ENCODE results near the gene ARHGAP8. TPM values are rescaled to one million over a fixed set of nuclear protein-coding genes. Genes with fewer than 3 reads are reported as not detected.

Gene ARHGAP8
- polyA plus RNA-seq, 1 donor from 2014 or later = 3.0 TPM

GRCh38 chr22:44884968-44885805, 132.8 kb downstream of the ARHGAP8 start:
- H3K79me2 ChIP-seq (replicated peaks; ENCODE audit: insufficient read depth, low read length) = no peaks in the 10 kb centered on the region
- H3K9me2 ChIP-seq (ENCODE audit: insufficient read depth, low read length) = no peaks in the 10 kb centered on the region
- H3K4me3 ChIP-seq (ENCODE audit: low read length) = no peak overlapping the region
- no peak overlapping the region for H3K9ac ChIP-seq (ENCODE audit: low read length)
- H4K20me1 ChIP-seq (ENCODE audit: insufficient read depth) = no peaks in the 10 kb centered on the region
- H3K9me3 ChIP-seq (ENCODE audit: low read length) = no peaks in the 10 kb centered on the region
- H3F3A ChIP-seq (ENCODE audit: insufficient read depth, low read length, poor library complexity, severe bottlenecking) = no peaks in the 10 kb centered on the region
- no peak overlapping the region for H3K4me2 ChIP-seq (ENCODE audit: low read length)
- H3K36me3 ChIP-seq (ENCODE audit: insufficient read depth, low read length) = no peaks in the 10 kb centered on the region
- no peak overlapping the region for H3K27ac ChIP-seq (ENCODE audit: low read length)
- no peak for TF ChIP-seq EP300 (conservative IDR thresholded peaks at IDR 0.05; ENCODE audit: poor library complexity, severe bottlenecking)
- no peak for TF ChIP-seq POLR2AphosphoS5 (IDR thresholded peaks at IDR 0.05)
- no peak for TF ChIP-seq CTCF (IDR thresholded peaks at IDR 0.05; ENCODE audit: poor library complexity, severe bottlenecking)
- no peak for TF ChIP-seq REST (IDR thresholded peaks at IDR 0.05; ENCODE audit: borderline replicate concordance)
- TF ChIP-seq RAD21 (conservative IDR thresholded peaks at IDR 0.05) = no peak
- no peak for TF ChIP-seq EZH2 (IDR thresholded peaks at IDR 0.05; ENCODE audit: borderline replicate concordance, insufficient read depth, low read length, poor library complexity, severe bottlenecking)
- no peak for TF ChIP-seq MXI1 (conservative IDR thresholded peaks at IDR 0.05; ENCODE audit: poor library complexity, severe bottlenecking)
- no peak for TF ChIP-seq TAF1 (IDR thresholded peaks at IDR 0.05; ENCODE audit: low read depth)
- TF ChIP-seq SMC3 (conservative IDR thresholded peaks at IDR 0.05; ENCODE audit: poor library complexity) = no peak
- no peaks in the 10 kb centered on the region for H3K27me3 ChIP-seq (ENCODE audit: insufficient read depth, low read depth, low read length)
- H2AFZ ChIP-seq (ENCODE audit: low read depth, low read length) = no peak overlapping the region

- Histone ChIP-seq H3K9me2 (ENCODE audit: insufficient read depth, low read length) (no peaks in the 10 kb centered on the region), H3K27me3 (ENCODE audit: insufficient read depth, low read depth, low read length) (no peaks in the 10 kb centered on the region), H3K4me3 (ENCODE audit: low read length) (no peak overlapping the region), H4K20me1 (ENCODE audit: insufficient read depth) (no peaks in the 10 kb centered on the region), H3K9ac (ENCODE audit: low read length) (no peak overlapping the region), H3K36me3 (ENCODE audit: insufficient read depth, low read length) (peaks cover 4% of the 10 kb centered on the region), H3K9me3 (ENCODE audit: low read length) (no peaks in the 10 kb centered on the region), H3K79me2 (replicated peaks; ENCODE audit: insufficient read depth, low read length) (no peaks in the 10 kb centered on the region), H3K27ac (ENCODE audit: low read length) (no peak overlapping the region), H2AFZ (ENCODE audit: low read depth, low read length) (no peak overlapping the region), H3K4me2 (ENCODE audit: low read length) (no peak overlapping the region), H3F3A (ENCODE audit: insufficient read depth, low read length, poor library complexity, severe bottlenecking) (no peaks in the 10 kb centered on the region)
- no peak for TF ChIP-seq RAD21 (conservative IDR thresholded peaks at IDR 0.05)
- TF ChIP-seq REST (IDR thresholded peaks at IDR 0.05; ENCODE audit: borderline replicate concordance) = no peak
- no peak for TF ChIP-seq CTCF (IDR thresholded peaks at IDR 0.05; ENCODE audit: poor library complexity, severe bottlenecking)
- TF ChIP-seq TAF1 (IDR thresholded peaks at IDR 0.05; ENCODE audit: low read depth) = no peak
- TF ChIP-seq EP300 (conservative IDR thresholded peaks at IDR 0.05; ENCODE audit: poor library complexity, severe bottlenecking) = no peak
- no peak for TF ChIP-seq MXI1 (conservative IDR thresholded peaks at IDR 0.05; ENCODE audit: poor library complexity, severe bottlenecking)
- no peak for TF ChIP-seq EZH2 (IDR thresholded peaks at IDR 0.05; ENCODE audit: borderline replicate concordance, insufficient read depth, low read length, poor library complexity, severe bottlenecking)
- no peak for TF ChIP-seq SMC3 (conservative IDR thresholded peaks at IDR 0.05; ENCODE audit: poor library complexity)
- TF ChIP-seq POLR2AphosphoS5 (IDR thresholded peaks at IDR 0.05) = no peak
Measured at GRCh38 chr22:44885806-44886360, 133.5 kb downstream of the ARHGAP8 start.

Data from neural cell (in vitro differentiated cells).